A549 (cell line): ENCODE results near the gene MED17.
"Not testable (repeated sequence)": the region's sequence is repeated elsewhere in the genome, so short reads cannot be mapped to it uniquely, and the experiment has no call there.

Experiments used
- CTCF ChIP-seq: fragments of >200 bp; sonication (Bioruptor Twin); formaldehyde crosslinking; IDR thresholded peaks from 3 replicates; pipeline ENCODE4 v1.5.1; 2016
- POLR2A ChIP-seq: IDR thresholded peaks from 2 replicates; pipeline ENCODE4 v1.6.1; 2012; ENCODE audit warnings: mild to moderate bottlenecking, low read length

- TF ChIP-seq CTCF, POLR2A: not testable (repeated sequence)
Measured at GRCh38 chr11:93759123-93759522, 25.0 kb upstream of the MED17 start.
